CD4-positive, alpha-beta T cell treated with Interleukin-15 for 1 hour (primary cell): ENCODE results near the gene SPINT2.
A peak's percentile ranks its signal among the peaks of the same experiment; 100 is the strongest.

Experiments used
- DNase-seq: peaks from one replicate; pipeline ENCODE4 v3.0.0-alpha.2; 2020

Gene SPINT2

DNA sequence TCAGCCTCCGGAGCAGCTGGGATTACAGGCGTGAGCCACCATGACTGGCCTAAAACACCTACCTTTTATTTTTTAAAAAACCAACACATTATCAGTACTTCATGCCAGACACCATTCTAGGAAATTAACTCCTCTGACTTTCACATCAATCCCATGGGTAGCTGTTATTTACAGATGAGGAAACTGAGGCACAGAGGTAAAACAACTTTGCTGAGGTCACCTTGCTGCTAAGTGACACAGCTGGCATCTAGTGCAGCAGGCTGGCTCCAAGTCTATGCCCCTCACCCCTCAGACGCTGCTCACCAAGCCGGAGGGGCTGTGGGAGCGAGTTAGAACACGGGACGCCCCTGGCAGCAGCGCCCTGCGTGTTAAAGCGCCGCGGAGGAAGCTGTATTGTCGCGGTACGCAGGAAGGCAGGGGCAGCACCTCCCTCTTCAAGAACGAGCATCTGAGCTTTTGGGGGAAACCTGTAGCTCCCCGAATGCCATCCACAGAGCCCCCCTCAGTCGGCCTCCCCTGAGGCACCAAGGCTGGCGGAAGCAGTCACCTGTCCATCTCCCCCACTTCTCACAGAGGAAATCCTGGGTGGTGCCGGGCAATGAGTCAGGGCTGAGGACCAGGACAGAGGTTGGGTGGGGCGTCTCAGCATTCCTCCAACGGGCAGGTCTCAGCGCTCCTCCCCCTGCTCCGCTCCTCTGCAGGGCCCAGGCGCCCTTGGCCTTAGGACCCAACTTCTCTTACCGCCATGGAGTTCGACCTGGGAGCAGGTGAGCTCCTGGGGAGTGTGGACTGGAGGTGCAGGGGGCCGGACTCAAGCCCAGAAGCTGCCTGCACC lies 39.4 kb downstream of the SPINT2 start, which contains the start of gene C19orf33:
C19orf33 (plus strand) TSS at position 735 of the 835 bp plus-strand sequence; CDS start at position 746, 11 bp downstream.
- DNase-seq: no peak

- no peak for DNase-seq
Observed at GRCh38 chr19:38304352-38304865, 40.0 kb downstream of the SPINT2 start.

- no peak for DNase-seq
Observed at GRCh38 chr19:38304866-38305429, 40.6 kb downstream of the SPINT2 start.

GRCh38 chr19:38306236-38306635 lies 41.9 kb downstream of the SPINT2 start:
- no peak for DNase-seq

DNA sequence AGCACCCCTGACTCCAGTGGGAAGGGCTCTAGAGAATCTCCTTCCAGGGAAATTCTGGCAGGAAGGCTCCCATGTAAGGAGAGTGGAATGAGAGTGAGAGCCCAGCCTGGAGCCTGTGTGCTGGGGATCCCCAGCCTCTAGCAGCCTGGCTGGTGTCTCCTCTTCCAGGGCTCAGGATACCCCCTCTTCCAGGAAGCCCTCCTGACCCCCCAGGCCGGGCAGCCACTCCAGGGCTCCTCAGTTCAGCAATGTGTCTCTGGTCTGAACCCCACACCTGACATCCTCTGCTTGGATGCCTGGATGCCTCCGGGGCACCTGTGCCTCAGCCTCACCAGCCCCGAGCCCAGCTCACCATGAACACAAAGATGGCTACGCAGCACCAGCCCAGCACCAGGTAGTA lies 42.7 kb downstream of the SPINT2 start:
- no peak for DNase-seq

DNA sequence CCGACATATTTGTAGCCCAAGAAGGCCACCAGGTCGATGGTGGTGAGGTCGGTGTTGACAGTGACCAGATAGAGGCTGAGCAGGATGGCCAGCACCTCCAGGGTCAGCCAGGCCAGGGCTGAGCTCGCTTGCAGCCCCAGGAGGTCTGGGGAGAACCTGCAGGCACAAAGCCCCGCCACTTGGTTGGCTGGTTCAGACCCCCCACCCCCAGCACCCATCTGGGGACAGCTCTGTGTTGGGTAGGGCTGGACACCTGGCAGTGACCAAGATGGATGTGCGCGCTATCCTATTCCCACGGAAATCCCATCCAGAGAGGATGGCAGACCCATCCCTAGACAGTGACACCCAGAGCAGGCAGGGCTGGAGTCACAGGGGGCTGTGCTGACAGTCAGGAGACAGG lies 43.2 kb downstream of the SPINT2 start:
- DNase-seq: no peak

DNA sequence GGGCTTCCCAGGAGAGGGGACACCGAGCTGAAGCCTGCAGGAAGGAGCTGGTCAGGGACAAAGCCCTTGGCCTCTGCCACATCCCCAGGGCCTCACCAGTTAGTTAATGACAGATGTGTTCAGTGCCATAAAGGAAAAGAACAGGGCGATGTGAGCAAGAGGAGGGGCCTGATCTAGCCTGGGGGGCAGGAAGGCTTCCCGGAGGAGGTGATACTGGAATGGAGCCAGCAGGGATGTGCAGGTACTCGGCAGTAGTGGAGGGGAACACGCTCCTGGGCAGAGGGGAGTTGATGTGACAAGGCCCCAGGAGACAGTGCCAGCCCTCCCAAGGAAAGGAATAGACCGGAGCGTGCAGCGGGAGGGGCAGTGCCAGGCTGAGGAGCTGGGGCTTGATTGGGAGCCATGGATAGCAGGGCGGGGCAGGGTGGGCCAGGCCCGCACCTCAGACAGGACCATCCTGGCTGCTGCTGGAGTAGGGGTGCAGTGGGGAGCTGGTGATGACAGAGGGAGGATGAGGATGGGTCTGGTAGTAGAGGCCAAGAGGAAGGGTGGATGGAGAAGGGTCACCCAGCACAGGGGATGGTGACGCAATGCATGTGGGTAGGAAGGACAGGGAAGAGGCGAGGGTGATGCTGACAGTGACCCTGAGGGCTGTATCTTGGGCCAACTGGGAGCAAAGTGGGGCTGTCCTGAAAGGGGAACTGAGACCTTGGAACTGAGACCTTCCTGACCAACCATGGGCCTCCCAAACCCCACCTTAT lies 43.8 kb downstream of the SPINT2 start:
- no peak for DNase-seq

- DNase-seq: no peak
Observed at GRCh38 chr19:38308926-38309614, 44.7 kb downstream of the SPINT2 start.

DNA sequence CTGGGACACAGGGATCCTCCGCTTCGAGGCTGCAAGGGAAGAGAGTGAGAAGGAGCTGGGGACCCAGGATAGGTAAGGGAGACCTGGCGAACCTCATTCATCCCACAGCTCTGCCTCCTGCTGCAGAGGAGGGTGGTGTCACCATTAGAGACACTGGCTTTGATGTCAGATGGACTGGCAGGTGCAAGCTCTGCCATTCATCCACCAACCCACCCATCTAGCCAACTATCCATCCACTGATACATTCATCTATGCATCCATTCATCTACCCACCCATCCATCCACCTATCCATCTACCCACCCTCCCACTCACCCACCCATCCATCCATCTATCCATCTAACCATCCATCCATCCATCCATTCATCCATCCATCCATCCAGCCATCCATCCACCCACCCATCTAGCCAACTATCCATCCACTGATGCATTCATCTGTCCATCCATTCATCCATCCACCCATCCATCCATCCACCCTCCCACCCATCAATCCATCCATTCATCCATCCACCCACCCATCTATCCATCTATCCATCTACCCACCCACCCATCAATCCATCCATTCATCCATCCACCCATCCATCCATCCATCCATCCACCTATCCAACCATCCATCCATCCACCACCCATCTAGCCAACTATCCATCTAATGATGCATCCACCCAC lies 45.4 kb downstream of the SPINT2 start:
- no peak for DNase-seq

- DNase-seq: no peak
Observed at GRCh38 chr19:38310279-38310670, 45.9 kb downstream of the SPINT2 start.

GRCh38 chr19:38310986-38311385 lies 46.6 kb downstream of the SPINT2 start:
- DNase-seq: no peak

- DNase-seq: peak; percentile 97
Observed at GRCh38 chr19:38315657-38316476, 51.5 kb downstream of the SPINT2 start, which contains the start of gene YIF1B. Gene YIF1B (minus strand): TSS chr19:38315947. CDS start chr19:38315917, 30 bp downstream.

DNA sequence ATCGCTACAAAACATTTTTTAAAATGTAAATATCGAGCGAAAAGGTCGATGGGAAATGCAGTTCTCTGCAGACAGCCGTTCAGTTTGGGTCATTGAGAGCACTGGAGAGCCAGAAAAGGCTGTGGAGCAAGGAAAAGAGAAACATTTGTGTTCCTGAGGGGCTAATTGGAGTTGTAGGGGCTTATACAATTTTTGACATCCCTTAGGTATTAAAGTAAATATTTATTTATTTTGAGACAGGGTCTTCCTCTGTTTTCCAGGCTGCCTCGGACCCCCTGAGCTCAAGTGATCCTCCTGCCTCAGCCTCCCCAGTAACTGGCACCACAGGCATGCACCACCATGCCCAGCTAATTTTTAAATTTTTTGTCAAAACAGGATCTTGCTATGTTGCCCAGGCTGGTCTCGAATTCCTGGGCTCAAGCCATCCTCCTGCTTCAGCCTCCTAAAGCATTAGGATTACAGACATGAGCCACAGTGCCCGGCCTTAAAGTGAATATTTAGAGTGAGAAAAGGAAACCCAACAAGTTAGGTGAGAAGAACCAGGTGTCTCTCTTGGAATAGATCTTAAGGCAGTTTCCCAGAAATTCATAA lies 52.2 kb downstream of the SPINT2 start:
- DNase-seq: no peak

GRCh38 chr19:38317104-38317612 lies 52.8 kb downstream of the SPINT2 start:
- DNase-seq: peak; percentile 53

- no peak for DNase-seq
Observed at GRCh38 chr19:38318660-38319059, 54.3 kb downstream of the SPINT2 start.

GRCh38 chr19:38319421-38320258 lies 55.3 kb downstream of the SPINT2 start, which contains the start of gene KCNK6:
Gene KCNK6 (plus strand): TSS chr19:38319845. CDS start chr19:38319951, 106 bp downstream.
- peak; percentile 51 for DNase-seq

GRCh38 chr19:38320969-38321339 lies 56.6 kb downstream of the SPINT2 start:
- DNase-seq: no peak

DNA sequence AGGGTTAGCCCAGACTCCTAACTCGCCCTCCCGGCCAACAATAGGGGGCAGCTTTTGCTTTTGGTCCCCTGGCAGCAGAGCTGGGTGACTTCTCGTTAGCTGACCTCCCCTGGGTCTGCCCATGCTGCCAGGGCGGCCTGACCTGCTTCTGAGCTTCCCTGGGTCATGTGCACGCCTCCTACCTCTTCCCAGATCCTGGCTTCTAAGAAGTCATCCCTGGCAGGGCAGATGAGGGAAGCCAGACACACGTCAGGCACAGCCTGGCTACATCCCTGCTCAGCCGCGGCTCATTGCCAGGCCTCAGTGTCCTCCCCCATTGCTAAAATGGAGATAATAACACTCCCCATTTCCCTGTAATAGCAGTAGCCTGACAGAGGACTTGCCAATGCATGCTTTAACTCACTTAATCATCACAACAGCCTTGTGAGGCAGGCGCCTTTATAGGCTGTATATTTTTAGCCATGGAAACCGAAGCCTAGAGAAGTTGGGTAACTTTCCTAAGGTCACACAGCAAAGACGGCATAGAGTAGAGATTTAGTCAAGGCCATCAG lies 57.3 kb downstream of the SPINT2 start:
- no peak for DNase-seq

- no peak for DNase-seq
Observed at GRCh38 chr19:38323291-38323690, 58.9 kb downstream of the SPINT2 start.
